Naive thymus-derived CD8-positive, alpha-beta T cell (primary cell): ENCODE data around the gene NGB. TPM values are rescaled to one million over a fixed set of nuclear protein-coding genes. Genes with fewer than 3 reads are reported as not detected.
"Not testable (repeated sequence)": the region's sequence is repeated elsewhere in the genome, so short reads cannot be mapped to it uniquely, and the experiment has no call there.

Experiments
- ATAC-seq, 2 donors: fragments of 150-1000 bp; cut with Tn5 transposase in 1 of 2; sonication (Bioruptor Pico), chemical (Tn5 transposase) in 1 of 2; 1 replicate in 1 of 2; 2 replicates in 1 of 2; pipeline ENCODE4 v1.10.0; 2021; ENCODE audit warnings: mild to moderate bottlenecking in 2 of 2, moderate library complexity in 2 of 2
- POLR2A ChIA-PET: fragments of 350-600 bp; sonication (Branson Sonifier 250); formaldehyde crosslinking; loops from one replicate; lab custom pipeline; 2021; ENCODE audit warnings: antibody characterized with exemption; lab: Charles Lee
- DNase-seq, 10 donors: peaks; one replicate each; pipeline versions ENCODE4 v3.0.0 to v3.0.0-alpha.2; 2020 to 2022
- H3K27ac Mint-ChIP-seq, 10 donors: one replicate each; pipeline ENCODE4 v1.8.0; 2020 to 2022; ENCODE audit warnings: mild to moderate bottlenecking in 10 of 10, mixed read lengths in 10 of 10, moderate library complexity in 4 of 10, inconsistent platforms in 1 of 10
- H3K27me3 Mint-ChIP-seq, 5 donors: one replicate each; pipeline ENCODE4 v1.8.0; 2021 to 2022; ENCODE audit warnings: mixed read lengths in 5 of 5
- H3K36me3 Mint-ChIP-seq, 3 donors: one replicate each; pipeline ENCODE4 v1.8.0; 2020 to 2022; ENCODE audit warnings: mixed read lengths in 3 of 3, mild to moderate bottlenecking in 2 of 3, inconsistent platforms in 1 of 3
- H3K4me1 Mint-ChIP-seq, 4 donors: one replicate each; pipeline ENCODE4 v1.8.0; 2021 to 2022; ENCODE audit warnings: mixed read lengths in 4 of 4
- H3K4me3 Mint-ChIP-seq, 10 donors: one replicate each; pipeline ENCODE4 v1.8.0; 2020 to 2022; ENCODE audit warnings: mild to moderate bottlenecking in 10 of 10, mixed read lengths in 10 of 10, moderate library complexity in 6 of 10, inconsistent platforms in 1 of 10
- H3K9me3 Mint-ChIP-seq, 9 donors: one replicate each; pipeline ENCODE4 v1.8.0; 2020 to 2022; ENCODE audit warnings: mixed read lengths in 9 of 9, mild to moderate bottlenecking in 3 of 9, inconsistent platforms in 1 of 9, moderate library complexity in 1 of 9
- polyA plus RNA-seq, 3 donors: library from polyadenylated mRNA; unstranded; fragments of 300-500 nt; fragmentation: Illumina TruSeq; gene quantifications; one replicate each; pipeline ENCODE4 v1.2.3, GENCODE V29; 2021
- total RNA-seq, 8 experiments: library from RNA in 2 of 8; stranded (reverse) in 2 of 8; gene quantifications; one replicate each; pipeline ENCODE4 v1.2.3 and lab custom pipeline; 2021 to 2026

NGB gene, protein sequence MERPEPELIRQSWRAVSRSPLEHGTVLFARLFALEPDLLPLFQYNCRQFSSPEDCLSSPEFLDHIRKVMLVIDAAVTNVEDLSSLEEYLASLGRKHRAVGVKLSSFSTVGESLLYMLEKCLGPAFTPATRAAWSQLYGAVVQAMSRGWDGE
- not detected for total RNA-seq
- polyA plus RNA-seq, result not detected
- total RNA-seq (lab: John Stamatoyannopoulos, UW), result 0 reads per million in 6 experiments

DNA sequence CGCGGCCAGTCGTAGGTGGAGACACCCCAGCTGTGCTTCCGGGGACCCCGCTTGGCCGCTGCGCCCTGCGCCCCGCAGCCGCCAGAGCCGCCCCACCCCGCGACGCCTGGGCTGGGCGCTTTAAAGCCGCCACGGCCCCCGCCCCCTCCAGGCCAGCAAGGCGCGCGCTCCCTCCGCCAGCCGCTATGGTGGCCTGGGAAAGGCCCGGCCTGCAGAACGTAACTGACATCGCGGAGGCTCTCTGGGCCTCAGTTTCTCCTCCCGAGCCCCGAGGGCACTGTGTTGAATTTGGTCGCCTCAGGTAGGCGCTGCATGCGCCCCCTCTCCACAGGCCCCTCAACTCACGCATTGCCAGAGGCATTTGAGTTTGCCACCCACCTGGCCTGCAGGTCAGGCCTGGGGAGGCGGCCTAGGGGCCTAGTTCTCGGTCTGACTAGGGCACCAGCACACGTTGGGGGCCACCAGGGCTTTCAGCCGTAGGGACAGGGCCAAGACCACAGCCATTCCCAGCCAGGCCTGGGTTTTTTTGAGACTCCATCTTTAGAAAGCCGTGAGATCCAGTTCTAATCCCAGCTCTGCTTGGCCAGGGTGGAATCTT is at the start of gene NGB:
Gene NGB (minus strand): TSS at position 94 of the 598 bp plus-strand sequence. CDS start 269 bp downstream, outside the sequence.
- Mint-ChIP-seq H3K9me3 (peaks cover 0 to 9% (median 0%) of the 10 kb centered on the region in 9 donors), H3K27me3 (peaks cover 9 to 55% (median 30%) of the 10 kb centered on the region in 5 donors), H3K4me3 (peak within 1 kb of the TSS in 3 of 10 donors; percentile 10 to 47 (median 29)), H3K4me1 (peaks cover 0 to 8% (median 4%) of the 10 kb centered on the region in 4 donors), H3K36me3 (no peaks in the 10 kb centered on the region), H3K27ac (no peak within 1 kb of the TSS)
- ATAC-seq (no peak), DNase-seq (no peak)
- POLR2A ChIA-PET, result no interaction called here

DNA sequence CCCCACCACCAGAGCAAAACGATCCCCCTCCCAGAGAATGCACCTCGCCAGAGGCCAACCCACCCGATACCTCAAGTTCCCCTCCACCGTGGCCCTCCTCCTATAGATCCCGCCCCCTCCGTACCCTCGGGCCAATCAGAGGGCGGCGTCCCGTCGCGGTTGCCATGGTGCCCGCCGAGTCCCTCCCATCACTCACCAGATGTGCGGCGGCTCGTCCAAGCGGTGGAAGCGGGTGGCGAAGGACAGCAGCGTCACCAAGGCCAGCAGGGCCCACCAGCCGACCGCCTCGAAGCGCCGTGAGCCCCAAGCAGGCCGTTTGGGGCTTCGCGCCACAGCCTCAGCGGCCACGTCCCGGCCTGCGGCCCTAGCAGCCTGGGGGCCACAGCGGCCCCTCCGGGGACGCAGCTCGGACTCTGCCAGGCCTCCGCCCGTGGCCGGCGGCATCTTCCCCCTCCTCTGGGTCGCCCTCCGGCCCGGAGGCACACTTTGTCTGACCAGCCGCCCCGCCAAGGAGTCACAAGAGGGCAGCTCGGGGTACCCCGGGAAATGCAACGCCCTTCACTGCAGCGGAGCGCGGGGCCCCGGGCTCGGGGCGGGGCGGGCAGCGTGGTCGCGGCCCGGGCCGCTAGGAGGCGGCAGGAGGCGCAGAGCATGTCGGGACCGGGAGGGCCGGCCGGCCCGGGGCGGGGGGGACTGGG is 49.4 kb upstream of the NGB start, which contains the start of gene POMT2:
Gene POMT2 (minus strand): TSS at position 646 of the 698 bp plus-strand sequence. CDS start 202 bp downstream, at position 444.
- Mint-ChIP-seq H3K4me1 (peaks cover 7 to 23% (median 18%) of the 10 kb centered on the region in 4 donors), H3K27me3 (no peaks in the 10 kb centered on the region), H3K27ac (peak within 1 kb of the TSS; percentile 97 to 100 (median 99)), H3K36me3 (no peaks in the 10 kb centered on the region), H3K9me3 (no peaks in the 10 kb centered on the region), H3K4me3 (peak within 1 kb of the TSS; percentile 96 to 100 (median 98))
- ATAC-seq, result peak; percentile 61 to 64
- POLR2A ChIA-PET, result interaction anchor here (0.7 to 2.4 kb wide), 11 partner anchors 10 to 508 kb away, joined by 3 to 28 read pairs (median 4); partner anchors contain the start of genes AHSA1, ANGEL1, CIPC and SAMD15
- peak; percentile 86 to 96 (median 92) for DNase-seq

DNA sequence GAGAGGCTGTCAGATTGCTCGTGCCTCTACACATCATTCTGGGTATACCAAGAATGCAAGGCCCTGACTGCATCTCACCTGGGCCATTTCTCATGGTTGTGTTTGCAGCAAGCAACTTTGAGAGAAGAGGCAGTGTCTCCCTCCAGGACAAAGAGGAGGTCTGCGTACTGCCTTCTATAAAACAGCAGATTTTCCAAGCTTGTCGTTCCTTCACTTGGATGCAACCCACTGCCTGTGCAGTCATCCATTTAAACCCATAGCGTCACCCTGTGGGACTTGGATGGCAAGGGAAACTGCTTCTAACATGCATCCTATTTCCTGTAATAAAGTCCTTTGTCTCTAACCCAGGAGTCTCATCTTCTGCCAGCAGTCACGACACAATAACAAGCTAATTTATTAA is 48.4 kb upstream of the NGB start:
- Mint-ChIP-seq H3K4me3 (peak overlapping the region in 7 of 10 donors; percentile 43 to 100 (median 90)), H3K36me3 (no peaks in the 10 kb centered on the region), H3K27me3 (no peaks in the 10 kb centered on the region), H3K4me1 (peaks cover 9 to 23% (median 18%) of the 10 kb centered on the region in 4 donors), H3K9me3 (no peaks in the 10 kb centered on the region), H3K27ac (peak overlapping the region in 2 of 10 donors; percentile 88 to 92)
- ATAC-seq (no peak), DNase-seq (no peak)
- POLR2A ChIA-PET, result interaction anchor here (2.4 kb wide), 1 partner anchor 222 kb away, joined by 11 read pairs; the partner anchor contains the start of gene CIPC

DNA sequence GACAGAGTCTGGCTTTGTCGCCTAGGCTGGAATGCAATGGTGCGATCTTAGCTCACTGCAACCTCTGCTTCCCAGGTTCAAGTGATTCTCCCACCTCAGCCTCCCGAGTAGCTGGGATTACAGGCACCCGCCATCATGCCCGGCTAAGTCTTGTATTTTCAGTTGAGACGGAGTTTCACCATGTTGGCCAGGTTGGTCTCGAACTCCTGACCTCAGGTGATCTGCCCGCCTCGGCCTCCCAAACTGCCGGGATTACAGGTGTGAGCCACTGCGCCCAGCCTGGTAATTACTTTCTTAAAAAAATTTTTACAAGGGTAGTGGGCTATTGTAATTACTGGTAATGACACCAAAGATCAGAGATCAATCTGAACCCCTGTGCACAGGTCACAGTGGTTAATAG is 47.8 kb upstream of the NGB start:
- DNase-seq, H3K27me3 Mint-ChIP-seq, H3K36me3 Mint-ChIP-seq, H3K4me3 Mint-ChIP-seq, POLR2A ChIA-PET, ATAC-seq, H3K27ac Mint-ChIP-seq, H3K9me3 Mint-ChIP-seq: not testable (repeated sequence)
- peaks cover 9 to 23% (median 18%) of the 10 kb centered on the region in 4 donors for H3K4me1 Mint-ChIP-seq

DNA sequence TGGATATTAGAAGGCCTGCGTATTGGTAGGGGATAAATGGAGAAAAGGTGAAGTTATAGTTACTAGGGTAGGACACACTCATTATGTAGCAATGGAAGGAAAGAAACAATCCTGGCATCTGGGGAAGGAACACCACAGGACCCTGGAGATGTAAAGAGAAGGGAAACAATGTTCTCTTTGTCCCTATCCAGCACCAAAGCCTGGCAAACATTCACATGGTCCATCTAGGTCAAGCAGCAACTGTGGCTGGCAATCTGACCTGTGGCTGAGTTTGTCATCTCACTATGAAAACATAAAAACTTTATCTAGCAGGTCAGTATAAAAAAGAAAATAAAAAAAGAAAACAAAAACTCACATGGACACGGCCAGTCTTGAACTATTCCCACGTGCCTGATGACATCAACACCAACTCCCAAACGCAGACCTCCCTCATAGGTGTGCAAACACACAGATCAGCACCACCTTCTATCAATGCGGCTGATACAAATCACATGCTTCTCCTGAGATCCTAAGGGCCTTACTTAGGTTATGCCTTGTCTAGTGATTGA is 47.1 kb upstream of the NGB start:
- no peaks in the 10 kb centered on the region for H3K27me3 Mint-ChIP-seq
- peak overlapping the region in 3 of 10 donors; percentile 43 to 51 (median 50) for H3K27ac Mint-ChIP-seq
- H3K36me3 Mint-ChIP-seq, result no peaks in the 10 kb centered on the region
- POLR2A ChIA-PET, result no interaction called here
- no peak for ATAC-seq
- H3K4me1 Mint-ChIP-seq, result peaks cover 9 to 23% (median 18%) of the 10 kb centered on the region in 4 donors
- no peak for DNase-seq
- no peaks in the 10 kb centered on the region for H3K9me3 Mint-ChIP-seq
- no peak overlapping the region for H3K4me3 Mint-ChIP-seq

DNA sequence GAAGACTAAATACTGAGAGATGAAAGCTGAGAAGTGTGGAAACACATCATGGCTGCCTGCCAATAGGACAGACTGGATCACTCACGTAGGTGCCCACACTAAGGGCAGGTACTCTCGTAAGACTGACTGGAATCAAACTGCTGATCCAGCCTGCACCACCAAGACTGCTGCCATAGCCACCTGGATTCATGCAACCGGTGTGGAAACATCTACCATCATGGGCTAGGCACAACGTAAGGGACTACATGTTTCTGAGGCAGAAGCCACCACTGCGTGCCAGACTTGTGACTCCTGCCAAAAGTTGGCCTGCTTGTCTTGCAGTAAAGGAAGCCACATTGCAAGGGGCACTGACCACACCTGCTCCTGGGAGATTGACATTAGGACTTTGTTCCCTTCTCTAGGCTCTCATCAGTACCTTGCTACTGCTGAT is 45.9 kb upstream of the NGB start:
- Mint-ChIP-seq H3K27ac (no peak overlapping the region), H3K27me3 (no peaks in the 10 kb centered on the region), H3K4me3 (no peak overlapping the region), H3K36me3 (no peaks in the 10 kb centered on the region), H3K9me3 (no peaks in the 10 kb centered on the region), H3K4me1 (peaks cover 6 to 15% (median 11%) of the 10 kb centered on the region in 4 donors)
- ATAC-seq, result no peak
- DNase-seq, result no peak
- POLR2A ChIA-PET, result no interaction called here

DNA sequence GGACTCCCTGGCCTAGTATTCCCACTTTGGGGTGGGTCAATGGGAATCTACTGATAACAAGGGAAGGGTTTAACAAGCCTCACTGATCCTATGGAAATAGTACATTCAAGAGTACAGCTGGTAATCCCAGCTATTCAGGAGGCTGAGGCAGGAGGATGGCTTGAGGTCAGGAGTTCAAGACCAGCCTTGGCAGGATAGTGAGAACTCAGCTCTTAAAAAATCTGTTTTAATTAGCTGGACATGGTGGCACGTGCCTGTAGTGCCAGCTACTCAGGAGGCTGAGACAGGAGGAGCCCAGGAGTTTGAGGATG is 45.1 kb upstream of the NGB start:
- H3K9me3 Mint-ChIP-seq, result no peaks in the 10 kb centered on the region
- no peaks in the 10 kb centered on the region for H3K36me3 Mint-ChIP-seq
- H3K27ac Mint-ChIP-seq, result no peak overlapping the region
- ATAC-seq (no peak), DNase-seq (no peak)
- peaks cover 5 to 12% (median 8%) of the 10 kb centered on the region in 4 donors for H3K4me1 Mint-ChIP-seq
- H3K4me3 Mint-ChIP-seq, result no peak overlapping the region
- no peaks in the 10 kb centered on the region for H3K27me3 Mint-ChIP-seq
- POLR2A ChIA-PET, result interaction anchor here (0.9 to 1.0 kb wide), 2 partner anchors 61 to 444 kb away, joined by 3 read pairs; partner anchors contain the start of genes SAMD15 and TMED8

DNA sequence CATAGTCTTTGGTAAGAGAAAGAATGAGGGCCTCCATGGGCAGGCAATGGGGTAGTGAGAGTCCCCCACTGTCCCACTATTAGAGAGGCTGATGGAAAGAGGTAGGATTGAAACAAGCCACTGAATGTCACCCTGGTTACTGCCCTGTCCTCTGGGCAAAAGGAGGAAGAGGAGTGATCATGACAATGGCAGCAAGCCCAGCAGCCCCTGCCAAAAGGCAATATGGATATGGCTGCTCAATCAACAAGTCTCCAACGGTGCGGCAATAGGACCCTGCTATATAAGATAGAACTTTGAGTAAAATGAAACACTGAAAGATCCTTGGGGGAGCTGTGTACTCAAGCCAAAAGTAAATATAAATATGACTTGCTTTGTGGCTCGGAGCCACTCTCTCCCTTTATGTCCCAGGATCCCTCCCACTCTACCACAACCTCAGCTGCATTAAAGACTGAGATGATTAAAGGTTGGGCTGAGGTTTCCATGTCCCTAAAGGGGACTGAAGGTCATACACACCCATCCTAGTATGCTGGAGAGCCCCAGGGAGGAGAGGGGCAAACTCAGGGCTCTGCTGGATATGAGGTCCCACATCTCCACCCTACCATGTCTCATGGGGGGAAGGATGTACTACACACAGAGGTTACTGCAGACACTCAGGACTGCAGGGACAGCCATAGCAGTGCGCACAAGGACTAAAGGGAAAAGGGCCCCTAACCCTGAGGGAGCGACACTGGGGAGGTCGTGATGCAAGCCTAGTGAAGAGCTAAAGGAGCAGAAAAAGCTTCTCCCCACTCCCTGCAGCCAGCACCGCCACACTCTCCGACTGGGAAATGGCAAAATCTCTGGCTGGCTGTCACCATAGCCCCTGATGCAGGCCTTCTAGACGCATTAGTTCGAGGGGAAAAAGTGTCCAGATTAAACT is 43.8 kb upstream of the NGB start:
- H3K27me3 Mint-ChIP-seq, result no peaks in the 10 kb centered on the region
- DNase-seq (no peak), ATAC-seq (no peak)
- peaks cover under 1 to 8% (median 3%) of the 10 kb centered on the region in 4 donors for H3K4me1 Mint-ChIP-seq
- H3K4me3 Mint-ChIP-seq, result no peak overlapping the region
- no peak overlapping the region for H3K27ac Mint-ChIP-seq
- POLR2A ChIA-PET, result no interaction called here
- no peaks in the 10 kb centered on the region for H3K36me3 Mint-ChIP-seq
- no peaks in the 10 kb centered on the region for H3K9me3 Mint-ChIP-seq

DNA sequence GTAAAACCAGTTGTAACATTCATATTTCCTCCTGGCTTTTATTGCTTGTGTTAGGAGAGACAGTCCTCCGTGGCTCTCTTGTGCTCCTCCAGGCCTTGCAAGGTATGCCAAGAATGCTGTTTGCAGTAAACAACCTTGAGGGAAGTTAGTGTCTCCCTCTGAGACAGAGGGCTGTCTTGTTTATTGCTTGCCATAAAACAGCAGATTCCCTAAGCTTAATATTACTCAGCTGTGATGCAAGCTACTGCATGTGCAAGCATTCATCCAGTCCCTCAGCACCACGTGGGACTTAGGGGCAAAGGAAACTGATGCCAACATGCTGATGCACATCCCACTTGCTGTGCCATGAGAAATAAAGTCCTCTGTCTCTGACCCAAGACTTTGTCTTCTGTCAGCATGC is 43.0 kb upstream of the NGB start:
- Mint-ChIP-seq H3K27ac (no peak overlapping the region), H3K36me3 (no peaks in the 10 kb centered on the region), H3K4me3 (no peak overlapping the region), H3K9me3 (no peaks in the 10 kb centered on the region), H3K27me3 (no peaks in the 10 kb centered on the region), H3K4me1 (peaks cover 0 to 5% (median 3%) of the 10 kb centered on the region in 4 donors)
- POLR2A ChIA-PET, result no interaction called here
- no peak for DNase-seq
- no peak for ATAC-seq

DNA sequence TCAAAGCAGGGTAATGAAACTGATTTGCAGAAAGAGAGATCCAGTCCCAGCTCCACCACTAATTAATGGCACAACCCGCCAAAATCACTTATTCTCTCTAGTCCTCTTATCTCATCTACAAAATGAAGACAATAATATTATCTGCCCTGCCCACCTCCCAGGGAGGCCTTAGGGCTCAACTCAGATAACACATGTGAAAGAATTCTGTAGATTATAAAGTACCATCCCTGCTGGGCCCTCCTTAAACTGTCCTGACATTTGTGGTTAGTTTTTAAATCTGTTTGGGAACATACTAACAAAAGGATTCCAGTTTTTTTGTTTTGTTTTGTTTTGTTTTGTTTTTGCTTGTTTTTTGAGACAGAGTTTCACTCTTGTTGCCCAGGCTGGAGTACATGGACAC is 42.4 kb upstream of the NGB start:
- Mint-ChIP-seq H3K36me3 (peaks cover 0 to 1% (median 0%) of the 10 kb centered on the region in 3 donors), H3K4me3 (no peak overlapping the region), H3K4me1 (peaks cover 0 to 10% (median 3%) of the 10 kb centered on the region in 4 donors), H3K27ac (no peak overlapping the region), H3K9me3 (no peaks in the 10 kb centered on the region), H3K27me3 (no peaks in the 10 kb centered on the region)
- ATAC-seq (no peak), DNase-seq (no peak)
- POLR2A ChIA-PET, result no interaction called here

DNA sequence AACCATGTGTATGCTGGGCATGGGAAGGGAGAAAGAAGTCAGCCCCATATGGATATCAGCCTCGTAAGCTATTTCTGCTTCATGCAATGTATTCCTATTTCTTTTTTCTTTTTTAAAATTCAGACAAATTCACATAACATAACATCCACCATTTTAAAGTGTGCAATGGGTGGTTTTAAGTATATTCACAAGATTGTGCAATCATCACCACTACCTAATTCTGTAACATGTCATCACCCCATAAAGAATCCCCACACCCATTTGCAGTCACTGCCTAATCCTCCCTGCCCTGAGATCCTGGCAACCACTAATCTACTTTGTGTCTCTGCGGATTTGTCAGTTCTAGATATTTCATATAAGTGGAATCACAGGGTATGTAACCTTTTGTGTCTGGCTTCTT is 40.2 kb upstream of the NGB start:
- POLR2A ChIA-PET, result no interaction called here
- Mint-ChIP-seq H3K4me1 (peaks cover 0 to 10% (median 3%) of the 10 kb centered on the region in 4 donors), H3K36me3 (peaks cover 0 to 2% (median 0%) of the 10 kb centered on the region in 3 donors), H3K27ac (no peak overlapping the region), H3K4me3 (no peak overlapping the region), H3K27me3 (no peaks in the 10 kb centered on the region), H3K9me3 (no peaks in the 10 kb centered on the region)
- DNase-seq (no peak), ATAC-seq (no peak)

DNA sequence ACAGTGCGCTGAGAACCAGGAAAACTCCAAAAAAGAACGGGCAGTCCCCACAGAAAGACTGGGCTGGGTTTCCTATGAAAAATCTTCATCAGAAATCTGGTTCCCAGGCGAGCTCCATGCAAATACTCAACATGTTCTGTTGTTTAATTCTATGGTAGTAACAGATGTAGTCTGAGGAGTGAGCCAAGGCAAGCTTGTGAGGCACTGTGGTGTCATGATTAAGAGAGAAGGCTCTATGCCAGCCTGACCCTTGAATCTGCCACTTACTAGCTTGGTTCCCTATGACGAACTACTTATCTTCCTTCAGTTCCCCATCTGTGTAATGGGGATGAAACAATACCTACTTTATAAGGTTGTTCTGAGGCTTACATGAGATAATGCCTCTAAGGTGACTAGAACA is 39.0 kb upstream of the NGB start:
- Mint-ChIP-seq H3K27ac (no peak overlapping the region), H3K9me3 (no peaks in the 10 kb centered on the region), H3K27me3 (no peaks in the 10 kb centered on the region), H3K4me1 (peaks cover 0 to 10% (median under 1%) of the 10 kb centered on the region in 4 donors), H3K36me3 (peaks cover 0 to 4% (median 3%) of the 10 kb centered on the region in 3 donors), H3K4me3 (no peak overlapping the region)
- no peak for ATAC-seq
- POLR2A ChIA-PET, result no interaction called here
- DNase-seq, result no peak
